Measurements from ENCODE around the gene NFE2L2. TPM values are rescaled to one million over a fixed set of nuclear protein-coding genes. Genes with fewer than 3 reads are reported as not detected.

Gene NFE2L2
- total and polyA plus RNA-seq, 9 of the 15 experiments (the other 6 are each of a cell fraction or from before 2014, with no cell fraction given), result 29.3 to 120 (median 59.3) TPM

GRCh38 chr2:177187631-177188312 lies 76.8 kb downstream of the NFE2L2 start (continued):
- TF ChIP-seq, protein P1, sequence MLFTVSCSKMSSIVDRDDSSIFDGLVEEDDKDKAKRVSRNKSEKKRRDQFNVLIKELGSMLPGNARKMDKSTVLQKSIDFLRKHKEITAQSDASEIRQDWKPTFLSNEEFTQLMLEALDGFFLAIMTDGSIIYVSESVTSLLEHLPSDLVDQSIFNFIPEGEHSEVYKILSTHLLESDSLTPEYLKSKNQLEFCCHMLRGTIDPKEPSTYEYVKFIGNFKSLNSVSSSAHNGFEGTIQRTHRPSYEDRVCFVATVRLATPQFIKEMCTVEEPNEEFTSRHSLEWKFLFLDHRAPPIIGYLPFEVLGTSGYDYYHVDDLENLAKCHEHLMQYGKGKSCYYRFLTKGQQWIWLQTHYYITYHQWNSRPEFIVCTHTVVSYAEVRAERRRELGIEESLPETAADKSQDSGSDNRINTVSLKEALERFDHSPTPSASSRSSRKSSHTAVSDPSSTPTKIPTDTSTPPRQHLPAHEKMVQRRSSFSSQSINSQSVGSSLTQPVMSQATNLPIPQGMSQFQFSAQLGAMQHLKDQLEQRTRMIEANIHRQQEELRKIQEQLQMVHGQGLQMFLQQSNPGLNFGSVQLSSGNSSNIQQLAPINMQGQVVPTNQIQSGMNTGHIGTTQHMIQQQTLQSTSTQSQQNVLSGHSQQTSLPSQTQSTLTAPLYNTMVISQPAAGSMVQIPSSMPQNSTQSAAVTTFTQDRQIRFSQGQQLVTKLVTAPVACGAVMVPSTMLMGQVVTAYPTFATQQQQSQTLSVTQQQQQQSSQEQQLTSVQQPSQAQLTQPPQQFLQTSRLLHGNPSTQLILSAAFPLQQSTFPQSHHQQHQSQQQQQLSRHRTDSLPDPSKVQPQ (CRISPR knock-in tag; IDR thresholded peaks at IDR 0.05; ENCODE audit: borderline replicate concordance), result no peak
- TF ChIP-seq RFX1 (IDR thresholded peaks at IDR 0.05) (no peak), MITF (IDR thresholded peaks at IDR 0.05) (no peak), PURB (CRISPR knock-in tag; IDR thresholded peaks at IDR 0.05; ENCODE audit: low read depth) (no peak), SAFB2 (IDR thresholded peaks at IDR 0.05; ENCODE audit: borderline replicate concordance, low read depth, low read length, severe bottlenecking) (no peak), BCOR (IDR thresholded peaks at IDR 0.05) (no peak), SMAD4 (CRISPR knock-in tag; conservative IDR thresholded peaks at IDR 0.05) (peak; percentile 93), ZNF77 (CRISPR knock-in tag; IDR thresholded peaks at IDR 0.05) (no peak), CBX1 (IDR thresholded peaks at IDR 0.05; ENCODE audit: low read depth) (no peak), BHLHE40 (IDR thresholded peaks at IDR 0.05; ENCODE audit: low read length) (no peak; the same call in 1 of the 2 replicates)
- TF ChIP-seq, protein P2, sequence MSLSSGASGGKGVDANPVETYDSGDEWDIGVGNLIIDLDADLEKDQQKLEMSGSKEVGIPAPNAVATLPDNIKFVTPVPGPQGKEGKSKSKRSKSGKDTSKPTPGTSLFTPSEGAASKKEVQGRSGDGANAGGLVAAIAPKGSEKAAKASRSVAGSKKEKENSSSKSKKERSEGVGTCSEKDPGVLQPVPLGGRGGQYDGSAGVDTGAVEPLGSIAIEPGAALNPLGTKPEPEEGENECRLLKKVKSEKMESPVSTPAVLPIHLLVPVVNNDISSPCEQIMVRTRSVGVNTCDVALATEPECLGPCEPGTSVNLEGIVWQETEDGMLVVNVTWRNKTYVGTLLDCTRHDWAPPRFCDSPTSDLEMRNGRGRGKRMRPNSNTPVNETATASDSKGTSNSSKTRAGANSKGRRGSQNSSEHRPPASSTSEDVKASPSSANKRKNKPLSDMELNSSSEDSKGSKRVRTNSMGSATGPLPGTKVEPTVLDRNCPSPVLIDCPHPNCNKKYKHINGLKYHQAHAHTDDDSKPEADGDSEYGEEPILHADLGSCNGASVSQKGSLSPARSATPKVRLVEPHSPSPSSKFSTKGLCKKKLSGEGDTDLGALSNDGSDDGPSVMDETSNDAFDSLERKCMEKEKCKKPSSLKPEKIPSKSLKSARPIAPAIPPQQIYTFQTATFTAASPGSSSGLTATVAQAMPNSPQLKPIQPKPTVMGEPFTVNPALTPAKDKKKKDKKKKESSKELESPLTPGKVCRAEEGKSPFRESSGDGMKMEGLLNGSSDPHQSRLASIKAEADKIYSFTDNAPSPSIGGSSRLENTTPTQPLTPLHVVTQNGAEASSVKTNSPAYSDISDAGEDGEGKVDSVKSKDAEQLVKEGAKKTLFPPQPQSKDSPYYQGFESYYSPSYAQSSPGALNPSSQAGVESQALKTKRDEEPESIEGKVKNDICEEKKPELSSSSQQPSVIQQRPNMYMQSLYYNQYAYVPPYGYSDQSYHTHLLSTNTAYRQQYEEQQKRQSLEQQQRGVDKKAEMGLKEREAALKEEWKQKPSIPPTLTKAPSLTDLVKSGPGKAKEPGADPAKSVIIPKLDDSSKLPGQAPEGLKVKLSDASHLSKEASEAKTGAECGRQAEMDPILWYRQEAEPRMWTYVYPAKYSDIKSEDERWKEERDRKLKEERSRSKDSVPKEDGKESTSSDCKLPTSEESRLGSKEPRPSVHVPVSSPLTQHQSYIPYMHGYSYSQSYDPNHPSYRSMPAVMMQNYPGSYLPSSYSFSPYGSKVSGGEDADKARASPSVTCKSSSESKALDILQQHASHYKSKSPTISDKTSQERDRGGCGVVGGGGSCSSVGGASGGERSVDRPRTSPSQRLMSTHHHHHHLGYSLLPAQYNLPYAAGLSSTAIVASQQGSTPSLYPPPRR (CRISPR knock-in tag; IDR thresholded peaks at IDR 0.05; ENCODE audit: borderline replicate concordance), result no peak
- TF ChIP-seq, protein P3, sequence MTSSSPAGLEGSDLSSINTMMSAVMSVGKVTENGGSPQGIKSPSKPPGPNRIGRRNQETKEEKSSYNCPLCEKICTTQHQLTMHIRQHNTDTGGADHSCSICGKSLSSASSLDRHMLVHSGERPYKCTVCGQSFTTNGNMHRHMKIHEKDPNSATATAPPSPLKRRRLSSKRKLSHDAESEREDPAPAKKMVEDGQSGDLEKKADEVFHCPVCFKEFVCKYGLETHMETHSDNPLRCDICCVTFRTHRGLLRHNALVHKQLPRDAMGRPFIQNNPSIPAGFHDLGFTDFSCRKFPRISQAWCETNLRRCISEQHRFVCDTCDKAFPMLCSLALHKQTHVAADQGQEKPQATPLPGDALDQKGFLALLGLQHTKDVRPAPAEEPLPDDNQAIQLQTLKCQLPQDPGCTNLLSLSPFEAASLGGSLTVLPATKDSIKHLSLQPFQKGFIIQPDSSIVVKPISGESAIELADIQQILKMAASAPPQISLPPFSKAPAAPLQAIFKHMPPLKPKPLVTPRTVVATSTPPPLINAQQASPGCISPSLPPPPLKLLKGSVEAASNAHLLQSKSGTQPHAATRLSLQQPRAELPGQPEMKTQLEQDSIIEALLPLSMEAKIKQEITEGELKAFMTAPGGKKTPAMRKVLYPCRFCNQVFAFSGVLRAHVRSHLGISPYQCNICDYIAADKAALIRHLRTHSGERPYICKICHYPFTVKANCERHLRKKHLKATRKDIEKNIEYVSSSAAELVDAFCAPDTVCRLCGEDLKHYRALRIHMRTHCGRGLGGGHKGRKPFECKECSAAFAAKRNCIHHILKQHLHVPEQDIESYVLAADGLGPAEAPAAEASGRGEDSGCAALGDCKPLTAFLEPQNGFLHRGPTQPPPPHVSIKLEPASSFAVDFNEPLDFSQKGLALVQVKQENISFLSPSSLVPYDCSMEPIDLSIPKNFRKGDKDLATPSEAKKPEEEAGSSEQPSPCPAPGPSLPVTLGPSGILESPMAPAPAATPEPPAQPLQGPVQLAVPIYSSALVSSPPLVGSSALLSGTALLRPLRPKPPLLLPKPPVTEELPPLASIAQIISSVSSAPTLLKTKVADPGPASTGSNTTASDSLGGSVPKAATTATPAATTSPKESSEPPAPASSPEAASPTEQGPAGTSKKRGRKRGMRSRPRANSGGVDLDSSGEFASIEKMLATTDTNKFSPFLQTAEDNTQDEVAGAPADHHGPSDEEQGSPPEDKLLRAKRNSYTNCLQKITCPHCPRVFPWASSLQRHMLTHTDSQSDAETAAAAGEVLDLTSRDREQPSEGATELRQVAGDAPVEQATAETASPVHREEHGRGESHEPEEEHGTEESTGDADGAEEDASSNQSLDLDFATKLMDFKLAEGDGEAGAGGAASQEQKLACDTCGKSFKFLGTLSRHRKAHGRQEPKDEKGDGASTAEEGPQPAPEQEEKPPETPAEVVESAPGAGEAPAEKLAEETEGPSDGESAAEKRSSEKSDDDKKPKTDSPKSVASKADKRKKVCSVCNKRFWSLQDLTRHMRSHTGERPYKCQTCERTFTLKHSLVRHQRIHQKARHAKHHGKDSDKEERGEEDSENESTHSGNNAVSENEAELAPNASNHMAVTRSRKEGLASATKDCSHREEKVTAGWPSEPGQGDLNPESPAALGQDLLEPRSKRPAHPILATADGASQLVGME (CRISPR knock-in tag; IDR thresholded peaks at IDR 0.05), result peak; percentile 84; the same call in 1 of the 2 replicates

Data from K562 (cell line).